Measurements from ENCODE around the gene ABRACL. TPM values are rescaled to one million over a fixed set of nuclear protein-coding genes. Genes with fewer than 3 reads are reported as not detected.
"Not testable (repeated sequence)": the region's sequence is repeated elsewhere in the genome, so short reads cannot be mapped to it uniquely, and the experiment has no call there.

Gene ABRACL
- total RNA-seq, 1 experiment from 2014 or later: 67.0 TPM

DNA sequence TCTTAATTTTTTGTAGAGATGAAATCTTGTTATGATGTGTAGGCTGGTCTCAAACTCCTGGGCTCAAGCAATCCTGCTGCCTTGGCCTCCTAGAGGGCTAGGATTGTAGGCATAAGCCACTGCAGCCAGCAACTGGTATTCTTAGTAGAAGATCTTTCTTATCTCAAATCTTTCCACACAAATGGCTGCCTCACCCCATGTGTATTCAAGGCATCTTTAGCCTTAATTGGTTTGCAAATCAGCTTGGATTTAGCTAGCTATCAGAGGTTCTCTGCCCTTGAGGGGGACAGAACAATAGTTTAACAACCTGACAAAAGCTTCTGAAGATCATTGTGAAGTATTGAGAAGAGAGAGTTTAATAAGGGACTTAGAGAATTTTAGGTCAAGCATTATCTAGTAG is 17.9 kb upstream of the ABRACL start:
- no peak for DNase-seq (ENCODE audit: low read depth)

DNA sequence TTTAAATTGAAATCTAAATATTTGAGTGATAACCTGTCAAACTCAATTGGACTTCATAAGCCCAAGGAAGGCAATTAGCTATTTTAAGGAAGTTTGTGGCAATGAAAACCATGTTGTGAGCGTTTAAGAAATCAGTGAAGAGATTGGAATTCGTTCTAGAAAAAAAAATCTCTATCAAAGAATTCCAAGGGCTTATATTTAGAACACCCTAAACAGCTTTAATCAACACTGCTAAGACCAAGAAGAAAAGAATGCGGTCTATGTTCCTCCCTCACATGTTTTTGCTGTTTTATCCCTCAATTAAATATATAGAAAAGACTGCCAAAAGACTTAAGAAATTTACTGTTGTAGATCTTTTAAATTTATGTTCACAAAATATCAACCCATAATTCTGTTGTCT is 16.6 kb upstream of the ABRACL start:
- no peak for DNase-seq (ENCODE audit: low read depth)

DNA sequence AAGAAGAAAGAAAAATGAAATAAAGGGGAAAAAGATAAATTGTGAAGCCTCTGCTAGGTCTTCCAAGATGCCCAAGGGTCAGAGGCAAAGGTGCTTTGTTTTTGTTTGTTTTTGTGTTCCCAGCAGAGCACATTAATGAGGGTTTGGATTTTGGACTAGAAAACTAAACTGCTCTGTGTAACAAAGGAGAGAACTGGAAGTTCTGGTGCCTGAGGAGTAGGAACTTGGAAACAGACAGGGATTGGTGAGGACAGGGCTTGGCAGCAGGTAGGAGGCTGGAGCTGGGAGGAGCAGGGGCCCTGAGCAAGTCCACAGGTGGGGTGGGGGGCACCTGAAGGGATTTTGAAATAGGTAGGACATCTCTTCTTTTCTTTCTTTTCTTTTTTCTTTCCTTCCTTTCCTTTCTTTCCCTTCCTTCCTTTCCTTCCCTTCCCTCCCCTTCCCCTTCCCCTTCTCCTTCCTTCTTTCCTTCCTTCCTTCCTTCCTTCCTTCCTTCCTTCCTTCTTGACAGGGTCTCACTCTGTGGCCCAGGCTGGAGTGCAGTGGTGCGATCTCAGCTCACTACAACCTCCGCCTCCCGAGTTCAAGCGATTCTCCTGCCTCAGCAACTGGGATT is 15.3 kb upstream of the ABRACL start:
- DNase-seq (ENCODE audit: low read depth): no peak

DNA sequence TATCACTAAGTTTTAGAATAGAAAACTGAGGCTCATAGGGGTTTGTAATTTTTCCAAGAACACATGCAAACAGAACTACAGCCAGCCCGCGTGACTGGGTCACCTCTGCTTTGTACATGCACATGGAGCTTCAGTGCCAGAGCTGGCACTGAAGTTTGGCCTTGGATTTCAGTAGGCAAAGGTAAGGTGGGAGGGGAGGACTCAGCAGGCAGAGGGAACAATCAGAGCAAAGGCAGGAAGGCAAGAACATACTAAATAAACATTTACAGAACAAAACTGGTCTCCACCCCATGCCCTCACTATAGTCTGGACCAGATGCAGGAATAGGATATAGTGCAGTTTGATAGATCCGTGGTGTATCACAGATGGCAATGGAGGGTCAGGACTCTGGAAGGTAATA is 13.6 kb upstream of the ABRACL start:
- DNase-seq (ENCODE audit: low read depth): no peak

DNA sequence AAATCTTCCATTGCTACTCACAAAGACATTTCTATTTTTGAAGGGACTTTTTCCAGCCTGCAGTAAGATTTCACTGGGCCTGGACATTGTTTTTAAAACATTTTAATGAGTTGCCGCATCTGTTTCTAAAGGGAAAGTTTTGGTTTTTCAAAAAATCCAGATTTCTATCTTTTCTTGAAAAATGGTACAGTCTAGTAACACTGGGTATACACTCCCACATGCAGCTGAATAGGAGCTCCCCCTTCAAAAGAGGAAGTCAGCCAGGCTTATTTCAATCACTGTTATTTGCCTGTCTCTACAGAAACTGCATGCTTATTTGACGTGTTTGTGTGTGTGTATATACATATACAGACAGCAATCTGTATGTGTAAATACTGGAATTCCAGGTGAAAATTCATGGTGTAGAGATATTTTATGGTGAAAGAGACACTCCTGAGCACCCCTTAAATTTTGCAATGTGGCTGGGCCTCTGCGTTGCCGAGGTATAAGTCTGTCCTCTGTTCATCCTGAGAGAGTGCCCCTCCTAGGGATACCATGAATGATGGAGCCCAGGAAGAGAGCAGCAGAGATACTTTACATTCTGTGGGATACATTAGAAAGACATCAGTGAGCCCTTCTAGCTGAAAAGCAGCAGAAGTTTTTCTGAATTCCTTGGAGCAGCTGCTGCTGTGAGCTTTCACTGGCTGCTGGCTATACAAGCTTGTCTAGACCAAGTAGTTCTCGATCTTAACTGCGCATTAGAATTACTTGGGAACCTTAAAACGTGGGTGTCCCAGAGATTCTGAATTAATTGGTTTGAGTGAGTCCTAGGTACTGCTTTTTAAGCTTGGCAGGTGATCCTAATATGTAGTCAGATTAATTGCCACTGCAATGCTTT is 12.0 kb upstream of the ABRACL start:
- no peak for DNase-seq (ENCODE audit: low read depth)

DNA sequence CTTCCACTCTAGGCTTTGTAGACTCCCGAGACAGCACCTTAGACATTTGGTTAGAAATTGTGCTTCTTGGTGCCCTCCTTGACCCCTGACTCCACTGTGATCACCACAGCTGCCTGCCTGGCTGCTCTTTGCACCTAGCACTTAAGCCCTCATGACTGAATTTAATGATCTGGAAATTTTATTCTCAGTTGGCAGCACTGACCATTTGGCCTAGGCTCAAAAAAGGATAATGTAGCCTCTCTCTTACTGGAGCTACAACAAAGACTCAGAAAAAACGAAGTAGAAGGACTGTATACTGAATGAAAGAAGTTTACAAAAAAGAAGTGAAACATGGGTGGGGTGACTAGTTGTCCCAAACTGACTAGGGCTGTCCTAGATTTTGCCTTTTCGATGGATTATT is 11.3 kb upstream of the ABRACL start:
- DNase-seq (ENCODE audit: low read depth): no peak

DNA sequence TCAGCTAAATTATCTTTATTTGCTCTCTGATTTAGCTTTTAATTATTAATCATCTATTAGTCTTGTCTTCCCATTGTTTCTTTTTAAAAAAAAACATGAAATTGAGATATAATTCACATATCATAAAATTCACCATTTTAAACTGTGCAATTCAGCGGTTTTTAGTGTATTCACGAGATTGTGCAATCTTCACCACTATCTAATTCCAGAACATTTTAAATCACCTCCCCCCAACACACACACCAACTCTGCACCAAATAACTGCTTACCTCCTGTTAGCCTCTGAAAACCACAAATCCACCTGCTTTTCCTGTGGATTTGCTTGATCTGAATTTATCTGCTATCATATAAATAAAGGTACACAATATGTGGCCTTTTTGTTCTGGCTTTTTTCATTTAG is 8.8 kb upstream of the ABRACL start:
- DNase-seq (ENCODE audit: low read depth): no peak

DNA sequence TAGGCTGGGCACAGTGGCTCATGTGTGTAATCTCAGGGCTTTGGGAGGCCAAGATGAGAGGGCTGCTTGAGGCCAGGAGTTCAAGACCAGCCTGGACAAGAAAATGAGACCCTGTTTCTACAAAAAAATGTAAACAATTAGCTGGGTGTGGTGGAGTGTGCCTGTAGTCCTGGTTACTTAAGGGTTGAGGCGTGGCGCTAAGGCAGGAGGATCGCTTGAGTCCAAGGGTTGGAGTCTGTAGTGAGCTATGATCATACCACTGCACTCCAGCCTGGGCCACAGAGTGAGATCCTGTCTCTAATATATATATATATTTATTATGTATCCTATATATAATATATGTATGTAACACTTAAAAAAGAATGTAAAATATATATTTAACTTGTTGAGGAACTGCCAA is 7.9 kb upstream of the ABRACL start:
- DNase-seq (ENCODE audit: low read depth): no peak

DNA sequence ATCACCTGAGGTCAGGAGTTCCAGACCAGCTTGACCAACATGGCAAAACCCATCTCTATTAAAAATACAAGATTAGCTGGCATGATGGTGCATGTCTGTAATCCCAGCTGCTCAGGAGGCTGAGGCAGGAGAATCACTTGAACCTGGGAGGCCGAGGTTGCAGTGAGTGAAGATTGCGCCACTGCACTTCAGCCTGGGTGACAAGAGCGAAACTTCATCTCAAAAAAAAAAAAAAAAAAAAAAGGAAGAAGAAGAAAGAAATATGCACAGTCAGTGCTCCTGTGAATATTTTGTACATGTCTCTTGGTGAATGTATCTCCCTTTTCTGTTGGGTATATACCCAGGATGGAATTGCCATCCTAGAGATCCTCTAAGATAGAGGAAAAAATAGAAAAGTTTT is 3.1 kb upstream of the ABRACL start:
- not testable (repeated sequence) for DNase-seq (ENCODE audit: low read depth)

DNA sequence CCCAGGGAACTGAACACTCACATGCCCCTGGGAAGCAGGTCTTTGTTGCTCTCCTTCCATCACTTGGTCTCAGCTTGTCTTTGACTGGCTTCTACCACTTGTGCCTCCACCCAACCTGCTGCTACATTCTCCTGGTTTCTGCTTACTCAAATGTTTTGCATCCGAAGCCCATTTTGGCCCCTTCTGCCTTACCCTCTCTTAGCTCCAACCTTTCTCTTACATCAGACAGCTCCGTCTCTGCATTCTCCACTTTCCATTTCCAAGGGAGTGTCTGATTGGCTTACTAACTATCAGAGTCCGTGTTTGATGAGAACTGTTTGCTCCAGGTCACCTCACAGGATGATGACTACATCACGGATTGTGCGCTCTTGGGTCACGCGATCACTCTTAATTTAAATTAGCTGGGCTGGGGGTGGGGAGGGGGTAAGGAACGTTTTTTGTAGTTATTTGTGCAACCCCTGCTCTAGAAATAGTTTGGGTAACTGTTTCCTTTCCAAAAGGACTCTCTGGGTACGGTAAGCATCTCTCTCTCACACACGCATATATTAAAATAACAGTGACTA is 844 bp upstream of the ABRACL start:
- peak; percentile 61 for DNase-seq (ENCODE audit: low read depth)

DNA sequence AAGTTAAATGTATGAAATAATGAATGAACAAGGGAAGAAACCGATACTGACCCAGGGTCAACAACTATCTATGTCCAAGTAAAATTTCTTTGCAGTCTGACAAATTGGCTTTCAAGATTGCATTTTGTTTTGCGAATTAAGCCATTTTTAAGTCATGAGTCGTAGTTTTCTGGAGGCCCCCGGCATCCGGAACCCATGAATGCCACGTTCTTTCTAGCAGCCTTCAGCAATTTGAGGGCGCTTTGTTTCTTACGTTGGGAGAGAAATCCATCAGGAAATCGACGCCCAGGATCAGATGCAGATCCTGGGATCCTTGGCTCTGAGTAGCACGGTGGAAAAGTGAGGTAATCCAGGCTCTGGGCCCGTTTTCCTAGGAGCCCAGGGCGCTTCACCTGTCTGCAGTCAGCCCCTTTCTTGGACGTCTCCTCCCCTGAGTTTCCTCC is 309 bp upstream of the ABRACL start:
- no peak for DNase-seq (ENCODE audit: low read depth)

DNA sequence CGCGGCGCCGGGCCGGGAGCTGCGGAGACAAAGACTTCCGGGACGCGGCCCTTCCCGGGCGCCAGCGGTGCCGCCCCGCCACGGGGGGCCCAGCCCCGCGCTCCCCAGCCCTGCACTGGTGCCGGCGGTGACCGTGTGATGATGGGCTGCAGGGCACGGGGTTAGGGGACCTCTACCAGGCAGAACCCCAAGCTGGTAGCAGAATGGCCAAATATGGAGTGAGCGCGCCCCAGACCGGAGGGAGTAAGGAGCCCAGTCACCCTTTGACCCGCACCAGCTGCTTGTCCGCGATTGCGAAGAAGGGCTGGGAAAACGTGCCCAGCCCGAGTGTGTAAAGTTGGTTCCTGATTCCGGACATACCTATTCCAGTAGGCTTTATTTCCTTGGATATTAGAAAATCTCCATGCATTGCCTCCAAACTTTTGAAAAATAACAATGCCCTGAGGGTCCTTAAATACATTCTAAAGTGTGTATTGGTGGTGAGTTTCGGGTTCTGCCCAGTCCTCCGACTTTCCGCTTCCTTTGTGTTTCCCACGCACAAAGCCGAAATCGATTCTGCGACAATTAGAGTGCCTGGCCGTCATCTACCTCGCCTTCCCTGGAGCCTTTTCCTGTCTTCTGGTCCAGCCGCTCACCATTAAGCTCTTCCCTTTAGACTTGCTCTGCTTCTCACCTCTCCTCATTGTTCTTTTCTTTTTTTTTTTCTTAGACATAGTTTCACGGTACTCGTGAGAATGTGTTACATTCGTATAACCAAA is 1.1 kb downstream of the ABRACL start:
- no peak for DNase-seq (ENCODE audit: low read depth)

DNA sequence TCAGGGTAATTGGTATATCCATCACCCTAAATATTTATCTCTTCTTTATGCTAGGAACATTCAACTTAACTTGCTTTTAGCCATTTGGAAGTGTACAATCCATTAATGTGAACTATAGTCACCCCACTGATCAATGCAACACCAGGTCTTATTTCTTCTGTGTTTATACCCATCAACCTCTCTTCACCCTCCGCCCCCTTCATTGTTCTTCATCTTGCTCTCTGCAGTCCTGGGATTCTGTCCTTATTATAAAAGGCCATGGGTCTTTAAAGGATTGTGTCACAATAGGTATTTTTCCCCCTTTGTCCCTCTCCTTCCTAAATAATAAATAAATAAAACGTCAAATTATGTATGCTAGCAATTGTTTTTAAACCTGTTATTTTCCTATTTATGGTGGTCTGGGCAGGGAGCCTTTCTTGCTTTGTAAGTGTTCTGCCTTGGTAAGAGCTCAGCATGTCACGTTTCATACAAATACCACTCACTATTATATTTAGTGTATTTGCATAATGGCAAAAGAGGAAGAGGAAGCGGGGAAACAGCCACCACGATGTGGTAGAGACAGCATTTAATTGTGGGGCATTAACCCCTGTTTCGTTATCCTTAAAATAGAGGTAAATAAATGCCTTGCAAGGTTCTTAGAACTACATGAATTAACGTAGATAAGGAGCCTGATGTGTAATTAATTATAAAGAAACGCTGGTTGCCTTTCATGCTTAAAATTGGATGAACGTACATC is 1.9 kb downstream of the ABRACL start:
- no peak for DNase-seq (ENCODE audit: low read depth)

DNA sequence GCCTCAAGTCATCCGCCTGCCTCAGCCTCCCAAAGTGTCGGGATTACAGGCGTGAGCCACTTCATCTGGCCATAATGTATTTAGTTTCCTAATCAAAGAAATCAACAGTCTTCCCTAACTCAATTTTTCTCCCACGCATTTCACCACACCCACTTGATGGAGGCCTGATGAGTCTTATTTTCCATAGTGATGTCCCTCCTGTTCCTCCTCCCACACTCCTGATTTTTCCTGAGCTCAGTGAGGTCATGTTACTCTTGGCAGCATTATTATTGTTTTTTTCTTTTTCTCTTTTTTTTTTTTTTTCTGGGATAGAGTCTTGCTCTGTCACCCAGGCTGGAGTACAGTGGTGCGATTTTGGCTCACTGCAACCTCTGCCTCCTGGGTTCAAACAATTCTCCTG is 8.9 kb downstream of the ABRACL start:
- DNase-seq (ENCODE audit: low read depth): peak; percentile 11

DNA sequence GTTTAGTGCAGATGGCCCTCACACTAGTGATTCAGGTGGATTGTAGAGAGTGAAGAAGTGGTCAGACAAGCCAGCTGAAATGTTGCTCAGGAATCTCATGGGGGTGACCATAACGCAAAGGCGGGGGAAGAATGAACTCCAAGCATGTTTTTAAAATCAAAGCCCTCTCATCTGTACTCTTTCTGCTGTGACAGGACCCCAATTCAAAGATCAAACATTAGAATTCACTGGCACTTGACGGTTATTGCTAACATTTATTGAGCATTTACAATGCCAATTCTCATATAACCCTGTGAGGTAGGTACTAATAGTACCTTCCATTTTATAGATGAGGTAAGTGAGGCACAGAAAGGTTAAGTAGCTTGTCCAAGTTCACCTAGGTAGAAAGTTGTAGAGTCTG is 15.7 kb downstream of the ABRACL start:
- DNase-seq (ENCODE audit: low read depth): no peak

DNA sequence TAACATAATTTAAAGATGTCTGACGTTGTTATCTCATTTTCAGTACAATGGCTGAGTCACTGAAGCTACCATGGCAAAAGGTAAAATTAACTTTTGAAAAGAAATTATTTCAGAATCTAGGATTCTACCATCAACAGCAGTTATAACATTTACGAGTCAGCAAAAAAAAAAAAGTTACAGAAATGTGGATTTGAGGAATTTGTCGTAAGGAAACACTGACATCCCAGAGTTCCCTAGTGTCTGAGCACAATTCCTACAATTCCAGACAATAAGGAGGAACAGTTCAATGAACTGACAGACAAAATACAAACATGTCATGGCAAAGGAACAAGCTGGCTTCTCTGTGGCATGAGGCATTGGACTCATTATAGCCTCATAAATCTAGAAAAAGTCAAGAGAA is 19.1 kb downstream of the ABRACL start:
- DNase-seq (ENCODE audit: low read depth): no peak

DNA sequence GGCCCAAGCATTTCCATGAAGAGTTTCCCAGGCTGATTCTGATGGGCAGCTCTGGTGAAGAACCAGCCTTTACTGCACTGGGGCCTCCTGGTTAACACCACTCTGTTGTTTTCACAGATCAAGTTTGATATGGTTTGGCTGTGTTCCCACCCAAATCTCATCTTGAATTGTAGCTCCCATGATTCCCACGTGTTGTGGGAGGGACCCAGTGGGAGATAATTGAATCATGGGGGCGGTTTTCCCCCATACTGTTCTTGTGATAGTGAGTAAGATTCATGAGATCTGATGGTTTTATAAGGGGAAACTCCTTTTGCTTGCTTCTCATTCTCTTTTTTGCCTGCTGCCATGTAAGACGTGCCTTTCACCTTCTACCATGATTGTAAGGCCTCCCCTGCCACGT is 20.4 kb downstream of the ABRACL start:
- DNase-seq (ENCODE audit: low read depth): not testable (repeated sequence)

DNA sequence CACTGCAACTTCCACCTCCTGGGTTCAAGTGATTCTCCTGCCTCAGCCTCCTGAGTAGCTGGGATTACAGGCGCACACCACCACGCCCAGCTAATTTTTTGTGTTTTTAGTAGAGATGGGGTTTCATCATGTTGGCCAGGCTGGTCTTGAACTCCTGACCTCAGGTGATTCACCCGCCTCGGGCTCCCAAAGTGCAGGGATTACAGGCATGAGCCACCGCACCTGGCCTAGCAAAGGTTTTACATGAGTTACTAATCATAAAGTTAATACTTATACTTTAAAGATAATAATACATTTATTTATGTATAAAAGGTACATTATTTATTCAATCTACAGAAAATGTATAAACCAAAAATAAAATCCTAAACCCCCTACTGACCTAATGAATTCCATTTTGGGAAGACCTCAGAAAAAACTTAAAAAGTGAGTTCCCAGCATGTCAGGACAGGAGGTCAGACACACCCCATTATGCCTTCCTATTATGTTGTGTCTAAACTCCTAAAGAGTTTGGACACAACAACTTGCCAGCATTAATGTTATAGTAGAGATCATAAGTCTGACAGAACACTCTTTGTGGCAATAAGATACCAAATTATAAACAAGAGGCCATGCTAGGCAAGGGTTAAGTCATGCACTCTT is 21.7 kb downstream of the ABRACL start:
- not testable (repeated sequence) for DNase-seq (ENCODE audit: low read depth)

DNA sequence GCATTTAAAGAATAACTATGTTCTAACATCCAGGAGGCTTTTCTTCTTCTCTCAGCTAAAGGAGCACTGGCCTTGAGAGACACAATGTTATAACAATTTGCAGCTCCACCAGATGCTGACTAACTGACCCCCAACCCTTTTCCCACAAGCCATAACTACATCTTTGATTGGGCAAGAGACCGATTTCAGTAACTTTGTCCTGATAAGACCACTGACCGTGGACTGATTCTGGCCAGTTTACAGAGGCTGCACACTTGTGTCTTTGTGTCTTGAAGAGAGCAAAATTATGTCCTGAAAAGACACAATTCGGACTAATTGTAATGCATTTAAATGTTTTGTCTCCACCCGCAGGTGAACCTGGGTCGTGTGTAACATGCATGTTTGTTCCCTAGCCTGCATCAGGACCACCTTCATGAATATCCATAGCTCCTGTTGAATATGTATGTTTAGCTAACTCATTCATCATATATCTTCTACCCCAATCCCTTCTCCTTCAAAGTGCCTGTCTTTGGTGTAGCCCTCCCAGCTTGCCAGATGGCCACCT is 22.3 kb downstream of the ABRACL start:
- DNase-seq (ENCODE audit: low read depth): no peak

DNA sequence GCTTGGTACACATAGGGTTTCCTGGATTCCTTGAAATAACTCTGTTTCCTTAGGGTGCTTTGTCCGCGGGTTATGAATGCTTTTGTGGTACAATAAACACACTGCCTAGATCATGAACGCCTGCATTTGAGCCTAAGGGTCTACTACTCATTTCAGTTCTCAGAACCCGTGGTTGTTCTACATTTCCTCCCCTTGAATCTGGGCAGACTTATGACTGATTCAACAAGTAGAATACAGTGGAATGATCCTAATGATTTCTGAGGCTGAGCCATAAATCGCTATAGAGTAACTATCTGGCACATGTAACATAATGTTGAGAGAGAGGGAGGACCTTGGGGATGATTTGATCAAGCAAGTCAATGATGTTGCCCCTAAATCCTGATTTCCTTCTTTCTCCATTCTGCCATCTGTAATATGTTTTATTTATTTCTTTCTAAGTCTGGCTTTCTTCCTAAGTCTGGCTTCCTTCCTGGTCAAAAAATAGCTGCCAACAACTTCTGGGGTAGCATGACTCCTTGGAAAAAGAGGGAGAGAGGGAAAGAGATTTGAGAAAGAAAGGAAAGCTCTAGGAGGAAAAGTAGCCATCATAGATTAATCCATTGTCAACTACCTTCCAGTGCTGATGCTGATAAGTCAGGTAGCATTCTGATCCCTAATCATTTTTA is 23.0 kb downstream of the ABRACL start:
- DNase-seq (ENCODE audit: low read depth): no peak
